ENCODE data around the gene STAMBP.
A peak's percentile ranks its signal among the peaks of the same experiment; 100 is the strongest.
"Not testable (repeated sequence)": the region's sequence is repeated elsewhere in the genome, so short reads cannot be mapped to it uniquely, and the experiment has no call there.

Gene STAMBP

DNA sequence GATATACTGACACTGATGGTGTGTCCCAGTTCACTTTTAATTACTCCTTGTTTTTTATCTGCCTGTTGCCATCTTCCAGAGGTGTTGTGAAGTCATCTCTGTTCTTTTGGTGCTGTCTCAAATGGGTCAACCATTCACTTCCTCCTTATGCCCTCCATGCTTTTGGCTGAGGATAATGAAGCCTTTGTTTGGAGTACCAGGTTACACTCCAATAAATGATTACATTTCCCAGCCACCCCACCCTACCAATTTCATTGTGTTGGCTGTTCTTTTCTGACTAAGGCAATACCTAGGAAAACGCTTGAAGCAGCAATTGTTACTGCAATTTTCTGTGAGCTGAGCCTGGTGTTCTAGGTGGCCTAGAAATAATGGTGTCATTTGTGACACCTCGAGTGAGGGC lies 34.2 kb downstream of the STAMBP start:
- DNase-seq (ENCODE audit: low read depth), result no peak
- H3K4me3 ChIP-seq (ENCODE audit: low read depth, low read length), result no peak overlapping the region
- TF ChIP-seq, protein P1, sequence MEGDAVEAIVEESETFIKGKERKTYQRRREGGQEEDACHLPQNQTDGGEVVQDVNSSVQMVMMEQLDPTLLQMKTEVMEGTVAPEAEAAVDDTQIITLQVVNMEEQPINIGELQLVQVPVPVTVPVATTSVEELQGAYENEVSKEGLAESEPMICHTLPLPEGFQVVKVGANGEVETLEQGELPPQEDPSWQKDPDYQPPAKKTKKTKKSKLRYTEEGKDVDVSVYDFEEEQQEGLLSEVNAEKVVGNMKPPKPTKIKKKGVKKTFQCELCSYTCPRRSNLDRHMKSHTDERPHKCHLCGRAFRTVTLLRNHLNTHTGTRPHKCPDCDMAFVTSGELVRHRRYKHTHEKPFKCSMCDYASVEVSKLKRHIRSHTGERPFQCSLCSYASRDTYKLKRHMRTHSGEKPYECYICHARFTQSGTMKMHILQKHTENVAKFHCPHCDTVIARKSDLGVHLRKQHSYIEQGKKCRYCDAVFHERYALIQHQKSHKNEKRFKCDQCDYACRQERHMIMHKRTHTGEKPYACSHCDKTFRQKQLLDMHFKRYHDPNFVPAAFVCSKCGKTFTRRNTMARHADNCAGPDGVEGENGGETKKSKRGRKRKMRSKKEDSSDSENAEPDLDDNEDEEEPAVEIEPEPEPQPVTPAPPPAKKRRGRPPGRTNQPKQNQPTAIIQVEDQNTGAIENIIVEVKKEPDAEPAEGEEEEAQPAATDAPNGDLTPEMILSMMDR (IDR thresholded peaks at IDR 0.05; ENCODE audit: control insufficient read depth, extremely low read depth, insufficient read depth), result no peak

DNA sequence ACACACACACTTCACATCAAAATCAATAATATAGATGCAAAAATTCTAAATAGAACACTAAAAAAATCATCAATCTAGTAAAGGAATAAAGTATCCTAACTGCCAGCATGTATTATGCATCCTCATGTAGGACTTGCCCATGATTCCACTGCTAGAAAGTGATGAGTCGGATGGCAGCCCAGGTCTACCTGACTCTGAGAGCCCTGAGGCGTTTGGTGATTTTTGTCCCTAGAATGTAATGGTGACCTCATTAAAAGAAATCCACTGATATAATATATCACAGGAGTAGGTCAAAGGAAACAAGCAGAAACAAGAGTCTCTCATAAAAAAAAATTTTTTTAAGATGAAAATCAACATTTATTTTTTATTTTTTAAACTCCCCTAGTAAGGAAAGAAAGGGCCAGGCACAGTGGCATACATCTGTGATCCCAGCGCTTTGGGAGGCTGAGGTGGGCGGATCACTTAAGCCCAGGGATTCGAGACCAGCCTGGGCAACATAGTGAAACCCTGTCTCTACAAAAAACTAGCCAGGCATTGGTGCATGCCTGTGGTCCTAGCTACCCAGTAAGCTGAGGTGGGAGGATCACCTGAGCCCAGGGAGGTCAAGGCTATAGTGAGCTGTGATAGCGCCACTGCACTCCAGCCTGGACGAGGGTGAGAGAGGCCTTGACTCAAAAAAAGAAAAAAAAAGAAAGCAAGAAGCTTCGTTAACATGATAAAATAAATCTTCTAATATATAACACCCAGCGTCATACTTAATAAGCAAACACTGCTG lies 39.6 kb downstream of the STAMBP start:
- no peak overlapping the region for H3K4me3 ChIP-seq (ENCODE audit: low read depth, low read length)
- TF ChIP-seq, protein P1 (IDR thresholded peaks at IDR 0.05; ENCODE audit: control insufficient read depth, extremely low read depth, insufficient read depth), result no peak
- DNase-seq (ENCODE audit: low read depth), result no peak

DNA sequence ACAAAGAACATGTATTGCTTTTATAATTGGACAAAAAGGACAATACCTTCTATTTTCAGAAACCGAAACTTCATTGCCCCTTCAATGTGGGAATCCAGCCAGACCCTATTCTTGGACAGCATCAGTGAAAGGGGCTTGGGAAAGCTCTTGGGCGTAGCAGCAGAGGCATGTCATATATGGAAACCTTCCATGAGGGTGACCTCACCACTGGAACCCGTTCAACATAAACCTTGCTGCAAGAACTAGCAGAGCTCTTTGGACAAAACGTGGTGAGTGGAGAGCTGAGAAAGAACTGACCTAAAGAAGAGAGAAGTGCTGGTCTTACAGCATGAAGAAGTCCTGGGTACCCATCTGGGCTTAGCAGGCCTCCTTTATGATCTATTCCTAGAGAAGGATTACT lies 41.3 kb downstream of the STAMBP start:
- DNase-seq (ENCODE audit: low read depth), result no peak
- TF ChIP-seq, protein P1 (IDR thresholded peaks at IDR 0.05; ENCODE audit: control insufficient read depth, extremely low read depth, insufficient read depth), result no peak
- H3K4me3 ChIP-seq (ENCODE audit: low read depth, low read length), result no peak overlapping the region

DNA sequence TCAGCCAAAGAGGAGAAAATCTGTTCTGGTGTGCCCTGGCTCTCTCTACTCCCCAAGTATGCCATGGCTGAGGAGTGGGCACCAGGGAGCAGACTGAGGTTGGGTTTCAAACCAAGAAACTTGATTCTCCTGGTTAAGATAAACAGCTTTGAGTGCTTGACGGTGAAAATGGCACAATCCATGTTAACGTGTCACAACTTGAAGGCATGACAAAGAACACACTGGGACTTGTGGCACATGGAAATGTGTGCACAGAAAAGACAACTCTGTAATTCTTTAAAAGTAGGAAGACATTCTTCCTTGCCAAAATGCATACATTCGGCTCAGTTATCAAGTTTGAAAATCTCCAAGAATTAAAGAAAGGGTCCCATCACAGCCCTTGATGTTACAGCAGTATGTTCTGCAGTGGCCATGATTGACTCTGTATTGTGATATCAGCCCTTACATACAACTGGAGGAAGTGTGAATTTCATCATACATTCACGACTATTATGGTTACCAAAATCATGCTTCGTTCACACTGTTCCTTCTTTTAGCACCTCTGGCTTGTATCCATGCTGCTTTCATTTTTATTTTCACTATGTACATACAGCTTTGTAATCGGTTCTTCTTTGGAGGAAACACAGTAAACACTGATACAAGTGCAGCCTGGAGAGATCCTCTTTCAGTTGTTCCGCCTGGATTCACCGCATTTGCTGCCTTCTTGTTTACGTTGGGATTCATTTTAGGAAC lies 48.5 kb downstream of the STAMBP start:
- TF ChIP-seq, protein P1 (IDR thresholded peaks at IDR 0.05; ENCODE audit: control insufficient read depth, extremely low read depth, insufficient read depth), result no peak

DNA sequence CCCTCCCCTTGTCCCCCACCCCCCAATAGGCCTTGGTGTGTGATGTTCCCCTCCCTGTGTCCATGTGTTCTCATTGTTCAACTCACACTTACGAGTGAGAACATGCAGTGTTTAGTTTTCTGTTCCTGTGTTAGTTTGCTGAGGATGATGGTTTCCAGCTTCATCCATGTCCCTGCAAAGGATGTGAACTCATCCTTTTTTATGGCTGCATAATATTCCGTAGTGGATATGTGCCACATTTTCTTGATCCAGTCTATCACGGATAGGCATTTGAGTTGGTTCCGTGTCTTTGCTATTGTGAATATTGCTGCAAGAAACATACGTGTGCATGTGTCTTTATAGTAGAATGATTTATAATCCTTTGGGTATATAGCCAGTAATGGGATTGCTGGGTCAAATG lies 49.2 kb downstream of the STAMBP start:
- H3K4me3 ChIP-seq (ENCODE audit: low read depth, low read length); DNase-seq (ENCODE audit: low read depth): not testable (repeated sequence)

More for the DNA sequence above, 48.5 kb downstream of the STAMBP start:
- H3K4me3 ChIP-seq (ENCODE audit: low read depth, low read length), result no peak overlapping the region
- DNase-seq (ENCODE audit: low read depth), result peak; percentile 31

DNA sequence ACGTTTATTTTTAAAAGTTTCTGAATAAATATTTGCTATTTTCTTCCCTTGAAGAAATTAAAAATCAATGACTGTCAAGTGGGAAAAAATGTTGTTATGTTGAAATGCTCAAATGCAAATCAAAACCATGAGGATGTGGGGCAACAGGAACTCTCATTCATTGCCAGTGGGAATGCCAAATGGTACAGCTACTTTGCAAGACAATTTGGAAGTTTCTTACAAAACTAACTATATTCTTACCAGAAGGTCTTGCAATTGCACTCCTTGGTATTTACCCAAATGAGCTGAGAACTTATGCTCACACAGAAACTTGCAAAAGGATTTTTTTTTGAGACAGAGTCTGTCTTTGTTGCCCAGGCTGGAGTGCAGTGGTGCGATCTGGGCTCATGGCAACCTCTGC lies 56.6 kb downstream of the STAMBP start:
- DNase-seq (ENCODE audit: low read depth), result no peak
- TF ChIP-seq, protein P1 (IDR thresholded peaks at IDR 0.05; ENCODE audit: control insufficient read depth, extremely low read depth, insufficient read depth), result no peak
- no peak overlapping the region for H3K4me3 ChIP-seq (ENCODE audit: low read depth, low read length)

DNA sequence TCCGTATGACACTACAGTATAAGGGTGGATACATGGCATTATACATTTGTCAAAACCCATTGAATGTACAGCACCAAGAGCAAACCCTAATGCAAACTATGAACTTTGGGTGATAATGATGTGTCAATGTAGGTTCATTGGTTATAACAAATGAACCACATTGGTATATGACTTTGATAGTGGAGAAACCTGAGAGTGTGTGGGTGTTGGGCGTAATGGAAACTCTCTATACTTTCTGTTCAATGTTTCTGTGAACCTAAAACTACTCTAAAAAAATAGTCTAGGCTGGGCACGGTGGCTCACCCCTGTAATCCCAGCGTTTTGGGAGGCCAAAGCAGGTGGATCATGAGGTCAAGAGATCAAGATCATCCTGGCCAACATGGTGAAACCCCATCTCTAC lies 57.6 kb downstream of the STAMBP start:
- no peak overlapping the region for H3K4me3 ChIP-seq (ENCODE audit: low read depth, low read length)
- no peak for DNase-seq (ENCODE audit: low read depth)
- TF ChIP-seq, protein P1 (IDR thresholded peaks at IDR 0.05; ENCODE audit: control insufficient read depth, extremely low read depth, insufficient read depth), result no peak

DNA sequence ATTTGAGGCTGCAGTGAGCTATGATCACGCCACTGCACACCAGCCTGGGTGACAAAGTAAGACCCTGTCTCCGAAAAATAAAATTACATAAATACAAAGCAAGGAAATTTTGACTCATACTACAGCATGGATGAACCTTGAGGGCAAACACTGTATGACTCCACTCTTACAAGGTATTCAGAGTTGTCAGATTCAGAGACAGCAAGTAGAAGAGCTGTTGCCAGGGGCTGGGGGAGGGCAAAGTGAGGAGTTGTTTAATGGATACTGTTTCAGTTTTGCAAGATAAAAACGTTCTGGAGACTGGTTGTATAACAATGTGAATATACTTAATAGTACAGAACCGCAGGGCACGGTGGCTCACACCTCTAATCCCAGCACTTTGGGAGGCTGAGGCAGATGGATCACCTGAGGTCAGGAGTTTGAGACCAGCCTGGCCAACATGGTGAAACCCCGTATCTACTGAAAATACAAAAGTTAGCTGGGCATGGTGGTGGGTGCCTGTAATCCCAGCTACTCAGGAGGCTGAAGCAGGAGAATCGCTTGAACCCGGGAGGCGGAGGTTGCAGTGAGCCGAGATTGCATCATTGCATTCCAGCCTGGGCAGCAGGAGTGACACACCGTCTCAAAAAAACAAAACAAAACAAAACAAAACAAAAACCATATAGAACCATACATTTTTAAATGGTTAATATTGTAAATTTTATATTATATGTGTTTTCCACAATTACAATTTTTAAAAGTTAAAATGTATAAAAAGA lies 59.0 kb downstream of the STAMBP start:
- not testable (repeated sequence) for DNase-seq (ENCODE audit: low read depth); H3K4me3 ChIP-seq (ENCODE audit: low read depth, low read length)

Measured in LNCaP clone FGC (cell line).